Mesothelial cell of epicardium (in vitro differentiated cells): ENCODE results near the gene NXN. TPM values are rescaled to one million over a fixed set of nuclear protein-coding genes. Genes with fewer than 3 reads are reported as not detected.
"Not testable (repeated sequence)": the region's sequence is repeated elsewhere in the genome, so short reads cannot be mapped to it uniquely, and the experiment has no call there.

Experiments
- DNase-seq, 2 experiments: peaks; one replicate each; pipeline ENCODE4 v3.0.0; 2021; ENCODE audit warnings: low spot score in 2 of 2; ENCODE audit not compliant: unreplicated experiment in 2 of 2
- H3K27ac Mint-ChIP-seq: 2 replicates; pipeline ENCODE4 v1.8.0; 2021; ENCODE audit warnings: mixed read lengths
- H3K27me3 Mint-ChIP-seq: 2 replicates; pipeline ENCODE4 v1.8.0; 2021; ENCODE audit warnings: low read depth, mixed read lengths
- H3K36me3 Mint-ChIP-seq: 2 replicates; pipeline ENCODE4 v1.8.0; 2021; ENCODE audit warnings: mixed read lengths
- H3K4me1 Mint-ChIP-seq: 2 replicates; pipeline ENCODE4 v1.8.0; 2021; ENCODE audit warnings: mixed read lengths
- H3K4me3 Mint-ChIP-seq: 2 replicates; pipeline ENCODE4 v1.8.0; 2021; ENCODE audit warnings: mild to moderate bottlenecking, moderate library complexity, mixed read lengths
- H3K9me3 Mint-ChIP-seq: 2 replicates; pipeline ENCODE4 v1.8.0; 2021; ENCODE audit warnings: mixed read lengths
- CTCF ChIP-seq: fragments of 200-600 bp; sonication (generic); IDR thresholded peaks from one replicate; pipeline ENCODE4 v1.5.0; 2021; ENCODE audit warnings: antibody characterized with exemption; ENCODE audit not compliant: unreplicated experiment
- microRNA-seq: library from miRNA; unstranded; fragments of <30 nt; microRNA quantifications from one replicate; pipeline ENCODE4 v1.2.0, GENCODE V29; 2021; ENCODE audit warnings: inconsistent platforms, mixed read lengths
- total RNA-seq: library from RNA; stranded (reverse); gene quantifications from 3 replicates; pipeline ENCODE4 v1.2.1, GENCODE V29; 2021

NXN gene
- total RNA-seq, 1 donor from 2014 or later: 107 TPM

- no peak for TF ChIP-seq CTCF
- H3K4me1 Mint-ChIP-seq: peaks cover 31% of the 10 kb centered on the region
- peaks cover 3% of the 10 kb centered on the region for H3K9me3 Mint-ChIP-seq
- H3K36me3 Mint-ChIP-seq: peaks cover 33% of the 10 kb centered on the region
- H3K4me3 Mint-ChIP-seq: peak overlapping the region; percentile 89
- peak overlapping the region; percentile 91 for H3K27ac Mint-ChIP-seq
- H3K27me3 Mint-ChIP-seq: no peaks in the 10 kb centered on the region
- peak in 1 of 2 experiments; percentile 57 for DNase-seq
These were observed 228.1 kb downstream of the NXN start for GRCh38 chr17:751269-752001.

DNA sequence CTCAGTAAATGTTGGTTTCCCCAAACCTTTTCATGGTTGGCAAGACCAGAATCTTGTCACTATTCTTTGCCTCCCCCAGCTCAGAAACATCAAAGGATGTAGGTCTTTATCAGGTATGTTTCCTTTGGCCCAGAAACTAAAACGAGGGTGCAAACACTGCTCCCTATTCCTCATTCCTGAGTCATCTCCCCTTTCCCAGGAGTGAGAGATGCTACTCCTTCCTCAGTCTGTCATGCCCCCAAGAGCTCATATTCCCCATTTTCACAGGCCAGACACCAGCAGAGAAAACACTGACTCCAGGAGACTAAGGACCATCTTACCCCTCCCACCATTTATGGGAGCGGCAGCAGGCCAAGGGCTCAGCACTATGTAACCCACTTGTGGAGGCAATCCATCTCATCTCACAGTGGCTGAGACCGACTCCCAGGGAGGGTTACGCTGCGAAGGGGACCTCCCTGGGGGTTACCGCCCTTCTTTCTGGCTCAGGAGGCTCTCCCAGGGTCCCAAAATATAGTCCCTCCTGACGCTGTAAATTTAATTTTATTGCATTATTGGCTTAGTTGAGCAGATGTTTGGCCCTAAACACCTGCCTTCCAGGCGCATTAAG is 229.0 kb downstream of the NXN start:
- no peak for DNase-seq
- no peaks in the 10 kb centered on the region for H3K27me3 Mint-ChIP-seq
- no peak for TF ChIP-seq CTCF
- H3K36me3 Mint-ChIP-seq: peaks cover 26% of the 10 kb centered on the region
- peaks cover 22% of the 10 kb centered on the region for H3K4me1 Mint-ChIP-seq
- H3K27ac Mint-ChIP-seq: no peak overlapping the region
- H3K4me3 Mint-ChIP-seq: peak overlapping the region; percentile 89
- H3K9me3 Mint-ChIP-seq: peaks cover under 1% of the 10 kb centered on the region

DNA sequence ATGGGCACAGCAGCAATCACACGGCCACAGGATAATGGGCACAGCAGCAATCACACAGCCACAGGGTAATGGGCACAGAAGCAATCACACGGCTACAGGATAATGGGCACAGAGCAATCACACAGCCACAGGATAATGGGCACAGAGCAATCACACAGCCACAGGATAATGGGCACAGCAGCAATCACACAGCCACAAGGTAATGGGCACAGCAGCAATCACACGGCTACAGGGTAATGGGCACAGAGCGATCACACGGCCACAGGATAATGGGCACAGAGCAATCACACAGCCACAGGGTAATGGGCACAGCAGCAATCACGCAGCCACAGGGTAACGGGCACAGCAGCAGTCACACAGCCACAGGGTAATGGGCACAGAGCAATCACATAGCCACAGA is 230.2 kb downstream of the NXN start:
- H3K27me3 Mint-ChIP-seq, DNase-seq, H3K27ac Mint-ChIP-seq, H3K4me3 Mint-ChIP-seq, H3K9me3 Mint-ChIP-seq: not testable (repeated sequence)
- Mint-ChIP-seq H3K36me3 (peaks cover 26% of the 10 kb centered on the region), H3K4me1 (peaks cover 21% of the 10 kb centered on the region)

Small RNAs within 50 kb of the gene (microRNA-seq; reads per million reads assigned to microRNA genes)
- gene MIR3183: not detected

Other genes with a start within 250 kb of the NXN start
- 25.3 to 28.3 TPM (median 27.7 TPM) in 3 replicates for gene TLCD3A, start 247.2 kb downstream of the NXN start, total RNA-seq
- 28.6 to 35.8 TPM (median 35.4 TPM) in 3 replicates for gene GEMIN4, start 227.5 kb downstream of the NXN start, total RNA-seq
- 72.1 to 77.2 TPM (median 76.9 TPM) in 3 replicates for gene GLOD4, start 197.5 kb downstream of the NXN start, total RNA-seq
- 13.5 to 18.9 TPM (median 16.5 TPM) in 3 replicates for gene MRM3, start 197.4 kb downstream of the NXN start, total RNA-seq
- 14.9 to 16.3 TPM (median 15.5 TPM) in 3 replicates for gene TIMM22, start 17.4 kb upstream of the NXN start, total RNA-seq
- 63.9 to 70.1 TPM (median 69.3 TPM) in 3 replicates for gene ABR, start 200.2 kb upstream of the NXN start, total RNA-seq